ENCODE data around the gene KIAA0319L. TPM values are rescaled to one million over a fixed set of nuclear protein-coding genes. Genes with fewer than 3 reads are reported as not detected.

Gene KIAA0319L
- polyA plus RNA-seq, 1 donor (not counting 4 experiments of a cell fraction or from before 2014, with no cell fraction given), result 23.8 TPM

DNA sequence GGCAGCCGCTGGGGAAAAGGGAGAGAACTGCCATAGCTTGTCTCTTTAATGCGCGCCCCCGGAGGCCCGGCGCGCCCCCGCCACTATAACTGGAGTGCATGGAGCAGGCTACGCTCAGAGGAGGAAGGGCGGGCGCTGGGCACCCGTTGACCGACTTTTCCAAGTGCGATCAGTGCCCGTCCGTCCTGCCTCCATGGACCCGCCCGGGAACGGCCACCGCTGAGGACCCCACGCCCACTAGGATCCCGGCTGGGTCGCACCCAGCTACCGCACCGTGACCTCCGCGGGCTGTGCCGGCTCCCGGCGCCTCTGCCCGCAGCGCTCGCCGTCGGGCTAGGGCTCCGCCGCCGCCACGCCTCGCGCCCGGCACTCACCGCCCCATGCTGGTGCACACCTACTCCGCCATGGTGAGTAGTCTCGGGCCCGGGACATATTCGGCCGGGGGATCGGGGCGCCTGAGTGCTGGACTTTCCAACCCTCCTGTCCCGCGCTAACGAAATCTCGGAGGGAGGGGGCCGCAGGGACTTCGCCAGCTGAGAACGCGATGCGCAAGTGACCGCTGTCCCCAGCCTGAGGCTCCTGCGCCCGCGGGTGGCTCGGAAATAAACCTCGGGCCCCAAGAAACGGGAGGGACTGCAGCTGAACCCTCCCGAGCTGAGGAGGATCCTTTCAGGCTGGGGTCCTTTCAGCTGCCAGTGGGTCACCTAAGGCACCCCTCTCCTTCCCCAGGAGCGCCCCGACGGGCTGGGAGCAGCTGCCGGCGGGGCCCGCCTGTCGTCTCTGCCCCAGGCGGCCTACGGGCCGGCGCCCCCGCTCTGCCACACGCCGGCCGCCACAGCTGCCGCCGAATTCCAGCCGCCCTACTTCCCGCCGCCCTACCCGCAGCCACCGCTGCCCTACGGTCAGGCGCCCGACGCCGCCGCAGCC lies 16.3 kb upstream of the KIAA0319L start, which contains the start of gene TFAP2E:
Gene TFAP2E (plus strand): TSS at position 117 of the 927 bp plus-strand sequence. CDS start 264 bp downstream, at position 381.
- DNase-seq (ENCODE audit: low read depth, low spot score), result no peak
- Histone ChIP-seq H3K27ac (ENCODE audit: control insufficient read depth, insufficient read depth, low read length) (no peak within 1 kb of the TSS), H4K20me1 (ENCODE audit: control insufficient read depth, extremely low read depth, insufficient read depth, low read length) (no peaks in the 10 kb centered on the region), H3K79me2 (ENCODE audit: control insufficient read depth, insufficient read depth, low read length) (no peaks in the 10 kb centered on the region), H3K9ac (ENCODE audit: control insufficient read depth, extremely low read depth, insufficient read depth, low read length) (peak within 1 kb of the TSS; percentile 63), H3K9me3 (ENCODE audit: control insufficient read depth, low read depth, low read length) (no peaks in the 10 kb centered on the region), H3K4me1 (ENCODE audit: control insufficient read depth, extremely low read depth, insufficient read depth, low read length) (peaks cover 43% of the 10 kb centered on the region), H2AFZ (ENCODE audit: control insufficient read depth, low read length) (peak within 1 kb of the TSS; percentile 74), H3K36me3 (ENCODE audit: control insufficient read depth in 2 of 2, extremely low read depth in 1 of 2, insufficient read depth in 2 of 2, low read length in 2 of 2) (no peaks in the 10 kb centered on the region), H3K27me3 (ENCODE audit: control insufficient read depth, extremely low read depth, insufficient read depth, low read length) (peaks cover 14% of the 10 kb centered on the region), H3K9me1 (ENCODE audit: control insufficient read depth, extremely low read depth, insufficient read depth, low read length) (no peaks in the 10 kb centered on the region), H3K4me3 (ENCODE audit: control insufficient read depth in 2 of 3, extremely low read depth in 1 of 3, insufficient read depth in 2 of 3, low read depth in 1 of 3, low read length in 3 of 3) (peak within 1 kb of the TSS; percentile 40 to 67 (median 61)), H3K4me2 (ENCODE audit: control insufficient read depth, extremely low read depth, insufficient read depth, low read depth, low read length) (peak within 1 kb of the TSS; percentile 78)
- FAIRE-seq, result no peak
- peak; percentile 57 for TF ChIP-seq EZH2 (IDR thresholded peaks at IDR 0.05; ENCODE audit: low read length)
- TF ChIP-seq, protein P1, sequence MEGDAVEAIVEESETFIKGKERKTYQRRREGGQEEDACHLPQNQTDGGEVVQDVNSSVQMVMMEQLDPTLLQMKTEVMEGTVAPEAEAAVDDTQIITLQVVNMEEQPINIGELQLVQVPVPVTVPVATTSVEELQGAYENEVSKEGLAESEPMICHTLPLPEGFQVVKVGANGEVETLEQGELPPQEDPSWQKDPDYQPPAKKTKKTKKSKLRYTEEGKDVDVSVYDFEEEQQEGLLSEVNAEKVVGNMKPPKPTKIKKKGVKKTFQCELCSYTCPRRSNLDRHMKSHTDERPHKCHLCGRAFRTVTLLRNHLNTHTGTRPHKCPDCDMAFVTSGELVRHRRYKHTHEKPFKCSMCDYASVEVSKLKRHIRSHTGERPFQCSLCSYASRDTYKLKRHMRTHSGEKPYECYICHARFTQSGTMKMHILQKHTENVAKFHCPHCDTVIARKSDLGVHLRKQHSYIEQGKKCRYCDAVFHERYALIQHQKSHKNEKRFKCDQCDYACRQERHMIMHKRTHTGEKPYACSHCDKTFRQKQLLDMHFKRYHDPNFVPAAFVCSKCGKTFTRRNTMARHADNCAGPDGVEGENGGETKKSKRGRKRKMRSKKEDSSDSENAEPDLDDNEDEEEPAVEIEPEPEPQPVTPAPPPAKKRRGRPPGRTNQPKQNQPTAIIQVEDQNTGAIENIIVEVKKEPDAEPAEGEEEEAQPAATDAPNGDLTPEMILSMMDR (optimal IDR thresholded peaks at IDR 0.05 in 1 of 3, IDR thresholded peaks at IDR 0.05 in 1 of 3, conservative IDR thresholded peaks at IDR 0.05 in 1 of 3; ENCODE audit: extremely low read depth in 1 of 3, insufficient read depth in 2 of 3, low read length in 3 of 3), result no peak
- dilution Hi-C loops (cut with MboI; ENCODE audit: extremely low pct_ligation_motif_present, low sequenced_read_pairs), result no loop called here

DNA sequence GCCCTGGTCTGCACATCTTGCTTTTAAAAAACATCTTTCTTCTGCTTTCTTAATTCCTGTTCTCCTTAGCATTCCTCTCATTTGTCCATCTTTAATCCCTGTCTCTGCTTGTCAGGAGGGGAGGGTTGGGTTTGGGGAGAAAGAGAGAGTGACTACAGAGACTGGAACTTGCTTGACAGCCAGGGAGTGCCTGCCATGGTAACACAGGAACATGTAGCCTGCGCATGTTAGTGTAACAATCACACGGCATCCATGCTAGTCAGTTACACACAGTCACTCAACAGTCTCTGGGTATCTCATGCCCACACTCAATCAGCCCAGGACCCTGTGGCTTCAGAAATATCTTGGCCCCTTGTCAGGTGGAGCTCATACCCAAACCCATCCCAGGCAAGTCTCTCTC lies 15.1 kb upstream of the KIAA0319L start:
- no peak for DNase-seq (ENCODE audit: low read depth, low spot score)
- peak; percentile 93 for FAIRE-seq
- peaks cover 14% of the 10 kb centered on the region for H3K27me3 ChIP-seq (ENCODE audit: control insufficient read depth, extremely low read depth, insufficient read depth, low read length)

More for the DNA sequence above, 15.1 kb upstream of the KIAA0319L start:
- no peak for TF ChIP-seq EZH2 (IDR thresholded peaks at IDR 0.05; ENCODE audit: low read length)
- TF ChIP-seq, protein P1 (optimal IDR thresholded peaks at IDR 0.05 in 1 of 3, IDR thresholded peaks at IDR 0.05 in 1 of 3, conservative IDR thresholded peaks at IDR 0.05 in 1 of 3; ENCODE audit: extremely low read depth in 1 of 3, insufficient read depth in 2 of 3, low read length in 3 of 3), result no peak
- H3K4me2 ChIP-seq (ENCODE audit: control insufficient read depth, extremely low read depth, insufficient read depth, low read depth, low read length), result peak overlapping the region; percentile 78
- no peak overlapping the region for H3K27ac ChIP-seq (ENCODE audit: control insufficient read depth, insufficient read depth, low read length)
- peak overlapping the region in 2 of 3 experiments; percentile 2 to 61 for H3K4me3 ChIP-seq (ENCODE audit: control insufficient read depth in 2 of 3, extremely low read depth in 1 of 3, insufficient read depth in 2 of 3, low read depth in 1 of 3, low read length in 3 of 3)
- peak overlapping the region; percentile 19 for H3K9ac ChIP-seq (ENCODE audit: control insufficient read depth, extremely low read depth, insufficient read depth, low read length)
- H3K9me1 ChIP-seq (ENCODE audit: control insufficient read depth, extremely low read depth, insufficient read depth, low read length), result no peaks in the 10 kb centered on the region
- no peaks in the 10 kb centered on the region for H3K79me2 ChIP-seq (ENCODE audit: control insufficient read depth, insufficient read depth, low read length)
- no peak overlapping the region for H2AFZ ChIP-seq (ENCODE audit: control insufficient read depth, low read length)
- H4K20me1 ChIP-seq (ENCODE audit: control insufficient read depth, extremely low read depth, insufficient read depth, low read length), result no peaks in the 10 kb centered on the region
- no peaks in the 10 kb centered on the region for H3K36me3 ChIP-seq (ENCODE audit: control insufficient read depth in 2 of 2, extremely low read depth in 1 of 2, insufficient read depth in 2 of 2, low read length in 2 of 2)
- H3K4me1 ChIP-seq (ENCODE audit: control insufficient read depth, extremely low read depth, insufficient read depth, low read length), result peaks cover 43% of the 10 kb centered on the region
- dilution Hi-C loops (cut with MboI; ENCODE audit: extremely low pct_ligation_motif_present, low sequenced_read_pairs), result no loop called here
- H3K9me3 ChIP-seq (ENCODE audit: control insufficient read depth, low read depth, low read length), result no peaks in the 10 kb centered on the region

All from keratinocyte (primary cell).